GM19099 (cell line): ENCODE measurements around the gene OR4M1.
"Not testable (repeated sequence)": the region's sequence is repeated elsewhere in the genome, so short reads cannot be mapped to it uniquely, and the experiment has no call there.

Experiments used
- POLR2A ChIP-seq: IDR thresholded peaks from 3 replicates; pipeline ENCODE4 v1.6.1; 2011; ENCODE audit warnings: low read depth; ENCODE audit not compliant: insufficient read length; ENCODE audit errors: extremely low read depth

The OR4M1 gene, protein sequence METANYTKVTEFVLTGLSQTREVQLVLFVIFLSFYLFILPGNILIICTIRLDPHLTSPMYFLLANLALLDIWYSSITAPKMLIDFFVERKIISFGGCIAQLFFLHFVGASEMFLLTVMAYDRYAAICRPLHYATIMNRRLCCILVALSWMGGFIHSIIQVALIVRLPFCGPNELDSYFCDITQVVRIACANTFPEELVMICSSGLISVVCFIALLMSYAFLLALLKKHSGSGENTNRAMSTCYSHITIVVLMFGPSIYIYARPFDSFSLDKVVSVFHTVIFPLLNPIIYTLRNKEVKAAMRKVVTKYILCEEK

DNA sequence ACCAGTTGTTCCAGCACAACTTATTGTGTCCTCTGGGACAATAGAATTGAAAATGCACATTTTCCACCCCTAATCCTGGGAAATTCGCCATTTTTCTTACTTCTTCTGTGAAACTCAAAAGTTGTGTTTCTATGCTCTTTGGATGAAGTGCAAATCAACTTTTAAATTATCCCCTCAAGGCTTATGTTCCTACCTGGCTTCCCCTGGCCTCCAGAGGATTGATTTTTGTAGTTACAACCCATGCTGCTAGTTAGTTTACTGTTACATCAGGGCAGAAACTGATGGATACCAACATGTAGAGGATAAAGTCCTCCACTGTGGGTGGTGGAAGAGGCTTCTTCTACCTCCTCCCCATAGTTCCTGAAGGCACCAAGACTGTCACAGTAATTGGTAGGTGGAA, at the start of gene OR4M1:
OR4M1 (plus strand) TSS at position 301 of the 400 bp plus-strand sequence. CDS start 6,819 bp downstream, outside the sequence.
- not testable (repeated sequence) for TF ChIP-seq POLR2A

DNA sequence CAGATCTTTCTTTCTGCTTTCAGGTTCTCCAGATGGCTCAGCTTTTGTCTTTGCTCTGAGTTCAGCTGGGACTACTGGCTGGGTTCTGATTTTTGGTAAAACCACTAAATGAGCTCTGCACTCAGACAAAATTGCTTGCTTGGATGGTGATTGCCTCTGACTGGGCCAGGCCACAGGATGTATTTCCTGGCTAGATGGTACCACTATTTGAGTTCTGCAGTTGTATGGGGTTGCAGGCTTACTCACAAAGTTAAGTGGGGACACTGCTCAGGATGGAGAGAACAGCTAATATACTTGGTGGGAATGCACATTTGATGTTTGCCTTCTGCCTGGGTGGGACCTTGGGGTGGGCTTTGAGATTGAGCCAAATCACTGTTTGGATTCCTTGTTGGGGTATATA, 43.9 kb upstream of the OR4M1 start:
- no peak for TF ChIP-seq POLR2A

- TF ChIP-seq POLR2A = no peak
Measured at GRCh38 chr14:19729763-19730162, 43.5 kb upstream of the OR4M1 start.

DNA sequence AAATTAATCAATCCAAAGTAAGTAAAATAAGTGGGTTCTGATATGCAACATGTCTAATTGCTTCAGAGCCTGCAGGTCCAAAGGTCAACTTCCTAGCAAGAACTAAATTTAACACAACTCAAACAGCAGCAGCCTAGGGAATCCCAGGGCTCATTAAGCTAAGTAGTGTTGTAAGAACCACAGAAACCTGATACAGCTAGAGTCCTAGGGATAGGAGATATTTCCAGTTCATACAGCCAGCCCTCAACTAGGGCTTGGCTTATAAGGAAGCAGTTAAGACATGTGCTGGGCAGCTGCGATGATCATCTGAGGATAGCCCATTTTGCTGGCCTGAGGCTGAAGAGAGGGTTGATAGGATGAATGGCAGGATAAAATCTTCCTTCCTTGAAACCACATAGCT, 30.0 kb upstream of the OR4M1 start, which contains the start of gene OR4Q3:
OR4Q3 (plus strand) TSS at position 316 of the 400 bp plus-strand sequence.
- no peak for TF ChIP-seq POLR2A

GRCh38 chr14:19754172-19754571, 19.1 kb upstream of the OR4M1 start:
- TF ChIP-seq POLR2A = no peak

DNA sequence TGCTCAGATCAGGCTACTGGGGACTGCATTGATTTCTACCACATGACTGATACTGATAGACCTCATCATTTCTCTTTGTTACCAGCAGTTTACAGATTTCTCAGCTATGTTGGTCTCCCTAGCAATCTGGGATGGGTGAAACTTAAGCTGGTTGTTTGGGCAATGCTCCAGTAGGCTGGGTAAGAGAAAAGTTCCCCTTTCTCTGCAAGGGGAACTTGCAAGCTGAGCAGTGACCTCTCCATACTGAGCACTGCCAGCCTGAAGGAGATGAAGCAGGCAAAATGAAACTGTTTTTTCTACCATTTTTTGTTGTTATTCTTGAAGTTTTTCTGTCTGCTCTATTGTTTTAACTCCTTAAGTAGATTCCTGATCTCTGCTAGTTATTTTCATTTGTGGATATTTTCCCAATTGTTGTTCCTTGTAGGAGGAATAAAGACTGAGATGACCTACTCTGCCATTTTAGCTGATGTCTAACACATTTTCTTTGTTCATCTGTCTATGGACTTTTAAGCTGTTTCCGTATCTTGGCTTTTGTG, 1.3 kb upstream of the OR4M1 start:
- no peak for TF ChIP-seq POLR2A

DNA sequence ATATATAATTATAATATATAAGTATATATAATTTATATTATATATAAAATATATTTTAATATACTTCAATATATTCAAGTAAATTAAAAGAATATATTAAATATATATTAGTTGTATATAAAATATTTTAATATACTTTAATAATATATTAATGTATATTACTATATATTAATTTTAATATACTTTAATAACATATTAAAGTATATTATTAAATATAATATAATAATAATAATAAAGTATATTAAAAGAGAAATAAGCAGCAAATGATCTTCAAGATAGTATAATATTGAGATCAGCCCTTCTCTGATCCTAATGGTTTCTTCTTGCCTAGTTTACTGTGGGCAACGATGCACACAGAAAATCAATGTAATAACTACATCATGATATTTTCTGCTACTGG, 2.3 kb downstream of the OR4M1 start:
- TF ChIP-seq POLR2A = no peak

DNA sequence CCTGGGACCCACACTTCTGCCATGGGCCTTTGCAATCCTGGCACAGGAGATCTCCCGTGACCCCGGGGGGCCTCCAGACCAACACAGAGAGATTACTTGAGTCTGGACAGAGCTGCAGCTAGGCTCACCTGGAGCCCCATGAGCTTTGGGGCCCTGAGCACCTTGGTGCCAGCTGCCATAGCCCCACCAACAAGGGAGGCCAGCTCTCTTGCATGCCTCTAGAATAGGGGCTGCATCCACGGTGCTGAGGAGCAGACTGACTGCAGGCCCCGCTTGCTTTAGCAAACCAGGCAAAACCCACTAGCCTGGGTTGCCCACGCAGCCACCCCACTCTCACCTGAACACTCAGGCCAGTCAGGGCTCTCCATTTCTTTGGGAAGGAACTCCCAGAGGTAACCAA, 26.6 kb downstream of the OR4M1 start:
- TF ChIP-seq POLR2A = no peak

DNA sequence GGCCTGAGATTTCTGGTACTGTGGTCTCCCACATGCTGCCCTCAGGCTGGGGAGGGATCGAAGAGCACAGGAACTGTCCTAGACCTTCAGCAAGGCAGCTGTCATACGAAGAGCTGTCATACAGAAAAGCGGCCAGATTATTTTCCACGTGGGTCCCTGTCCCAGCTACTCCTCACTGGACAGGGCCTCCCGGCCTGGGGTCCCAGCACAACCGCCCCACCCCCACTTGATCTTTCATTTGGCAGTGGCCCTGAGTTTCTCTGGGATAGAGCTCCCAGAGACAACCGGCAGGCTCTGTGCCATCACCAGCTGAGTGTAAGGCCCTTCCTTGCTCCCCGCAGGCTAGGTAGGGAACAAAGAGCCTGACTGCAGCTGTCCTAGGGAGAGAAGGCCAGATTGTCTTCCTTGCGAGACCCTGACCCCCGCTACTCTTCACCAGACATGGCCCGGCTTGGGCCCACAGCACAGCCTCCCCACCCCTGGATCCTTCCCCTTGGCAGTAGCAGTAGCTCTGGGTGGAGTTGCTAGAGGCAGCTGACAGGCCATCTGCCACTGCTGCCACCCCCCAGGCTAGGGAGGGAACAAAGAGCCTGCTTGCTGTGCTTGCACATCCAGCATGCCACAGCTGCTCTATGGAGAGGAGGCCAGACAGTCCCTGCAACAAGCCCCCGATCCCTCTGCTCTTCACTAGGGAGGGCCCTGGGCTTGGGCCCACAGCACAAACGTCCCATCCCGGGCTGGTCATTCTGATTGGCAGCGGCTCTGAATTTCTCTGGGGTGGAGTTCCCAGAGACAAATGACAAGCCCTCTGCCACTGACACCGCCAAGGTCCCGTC, 27.2 kb downstream of the OR4M1 start:
- TF ChIP-seq POLR2A = no peak

- no peak for TF ChIP-seq POLR2A
Measured at GRCh38 chr14:19801118-19801464, 27.8 kb downstream of the OR4M1 start.

GRCh38 chr14:19803470-19803869, 30.2 kb downstream of the OR4M1 start, which contains the start of gene OR4N2:
Gene OR4N2, plus strand, starts transcription at chr14:19803770. Its CDS starts 23,679 bp downstream, at chr14:19827449.
- not testable (repeated sequence) for TF ChIP-seq POLR2A

- no peak for TF ChIP-seq POLR2A
Measured at GRCh38 chr14:19823178-19823577, 49.9 kb downstream of the OR4M1 start.

- TF ChIP-seq POLR2A = no peak
Measured at GRCh38 chr14:19823765-19824164, 50.5 kb downstream of the OR4M1 start.

DNA sequence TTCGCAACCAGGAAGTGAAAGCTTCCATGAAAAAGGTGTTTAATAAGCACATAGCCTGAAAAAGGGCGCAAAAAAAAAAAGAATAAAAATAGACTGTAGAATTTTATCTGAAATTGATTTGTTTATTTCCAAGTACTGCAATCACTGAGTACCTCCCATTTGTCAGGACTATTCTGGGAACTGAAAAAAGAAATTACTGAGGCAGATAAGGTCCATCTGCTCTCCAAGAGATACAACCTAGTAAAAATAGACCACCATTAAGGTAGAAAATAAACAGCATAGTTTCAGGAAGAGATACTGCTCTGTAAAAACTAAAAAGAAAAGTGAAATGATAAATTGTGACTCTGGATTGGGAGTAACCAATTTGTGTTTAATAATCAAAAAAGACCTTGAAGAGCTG, 55.0 kb downstream of the OR4M1 start:
- no peak for TF ChIP-seq POLR2A
